Activated T-cell treated with anti-CD3 and anti-CD28 coated beads for 48 hours (primary cell): ENCODE measurements around the gene GLYATL1B.
"Not testable (repeated sequence)": the region's sequence is repeated elsewhere in the genome, so short reads cannot be mapped to it uniquely, and the experiment has no call there.

Experiments used
- DNase-seq: peaks from one replicate; pipeline ENCODE4 v3.0.0-alpha.2; 2020; ENCODE audit warnings: low read depth

GLYATL1B gene

GRCh38 chr11:59095972-59096575 is 10.0 kb downstream of the GLYATL1B start:
- not testable (repeated sequence) for DNase-seq

- DNase-seq = peak; percentile 47
Observed at GRCh38 chr11:59097113-59097708, 11.1 kb downstream of the GLYATL1B start.

GRCh38 chr11:59097938-59098337 is 11.8 kb downstream of the GLYATL1B start:
- not testable (repeated sequence) for DNase-seq

GRCh38 chr11:59102259-59102765 is 16.2 kb downstream of the GLYATL1B start:
- peak; percentile 68 for DNase-seq

GRCh38 chr11:59106363-59107336 is 20.5 kb downstream of the GLYATL1B start, which contains the start of gene FAM111B:
FAM111B (plus strand) TSS chr11:59107237; CDS start chr11:59109626, 2,389 bp downstream.
- peak; percentile 64 for DNase-seq

GRCh38 chr11:59107721-59108120 is 21.6 kb downstream of the GLYATL1B start:
- DNase-seq = not testable (repeated sequence)

- DNase-seq = no peak
Observed at GRCh38 chr11:59112494-59112893, 26.4 kb downstream of the GLYATL1B start.

- DNase-seq = no peak
Observed at GRCh38 chr11:59114344-59114743, 28.2 kb downstream of the GLYATL1B start.

- DNase-seq = no peak
Observed at GRCh38 chr11:59115553-59115952, 29.4 kb downstream of the GLYATL1B start.

GRCh38 chr11:59117774-59118173 is 31.7 kb downstream of the GLYATL1B start:
- DNase-seq = no peak

- no peak for DNase-seq
Observed at GRCh38 chr11:59119826-59120225, 33.7 kb downstream of the GLYATL1B start.

GRCh38 chr11:59135648-59136461 is 49.7 kb downstream of the GLYATL1B start:
- DNase-seq = peak; percentile 82

- not testable (repeated sequence) for DNase-seq
Observed at GRCh38 chr11:59136551-59136950, 50.4 kb downstream of the GLYATL1B start.

- no peak for DNase-seq
Observed at GRCh38 chr11:59137190-59137589, 51.1 kb downstream of the GLYATL1B start.

GRCh38 chr11:59138643-59139042 is 52.5 kb downstream of the GLYATL1B start:
- DNase-seq = no peak

- no peak for DNase-seq
Observed at GRCh38 chr11:59141191-59141590, 55.1 kb downstream of the GLYATL1B start.

GRCh38 chr11:59141673-59142460 is 55.8 kb downstream of the GLYATL1B start:
- DNase-seq = no peak

GRCh38 chr11:59142530-59143507 is 56.7 kb downstream of the GLYATL1B start, which contains the start of gene FAM111A:
FAM111A (plus strand) TSS chr11:59142856; CDS start chr11:59148873, 6,017 bp downstream.
- DNase-seq = peak; percentile 77

- no peak for DNase-seq
Observed at GRCh38 chr11:59144096-59144495, 58.0 kb downstream of the GLYATL1B start.
